MCF 10A (cell line): ENCODE results near the gene MAST2. TPM values are rescaled to one million over a fixed set of nuclear protein-coding genes. Genes with fewer than 3 reads are reported as not detected.
"Not testable (repeated sequence)": the region's sequence is repeated elsewhere in the genome, so short reads cannot be mapped to it uniquely, and the experiment has no call there.

Source experiments
- BruUV-seq: library from RNA; stranded (reverse); fragments of 400-500 nt; replicated peaks from 2 replicates; lab custom pipeline; 2021; lab: Mats Ljungman, UMichigan
- CTCF ChIA-PET: fragments of 300-600 bp; sonication (Branson Sonifier 250); formaldehyde crosslinking; extraction: SDS; loops from one replicate; lab custom pipeline; 2021; ENCODE audit warnings: antibody characterized with exemption, inconsistent platforms; lab: Yijun Ruan, JAX
- POLR2A ChIA-PET: fragments of 300-600, 350-650 bp; sonication (Branson Sonifier 250); formaldehyde crosslinking; extraction: SDS; loops from one replicate; lab custom pipeline; 2020; ENCODE audit warnings: antibody characterized with exemption, inconsistent platforms; lab: Yijun Ruan, JAX
- DNase-seq: peaks from one replicate; pipeline ENCODE4 v3.0.0-alpha.2; 2018; ENCODE audit not compliant: unreplicated experiment
- H3K27ac Mint-ChIP-seq: one replicate; pipeline ENCODE4 v1.8.0; 2022; ENCODE audit warnings: mild to moderate bottlenecking, low read depth, mixed read lengths; ENCODE audit not compliant: unreplicated experiment
- H3K27me3 Mint-ChIP-seq: one replicate; pipeline ENCODE4 v1.8.0; 2022; ENCODE audit warnings: mixed read lengths; ENCODE audit not compliant: insufficient read depth, unreplicated experiment
- H3K36me3 Mint-ChIP-seq: one replicate; pipeline ENCODE4 v1.8.0; 2022; ENCODE audit warnings: mild to moderate bottlenecking, moderate library complexity, mixed read lengths; ENCODE audit not compliant: insufficient read depth, unreplicated experiment
- H3K4me1 Mint-ChIP-seq: one replicate; pipeline ENCODE4 v1.8.0; 2022; ENCODE audit warnings: mixed read lengths; ENCODE audit not compliant: insufficient read depth, unreplicated experiment
- H3K4me3 Mint-ChIP-seq: one replicate; pipeline ENCODE4 v1.8.0; 2022; ENCODE audit warnings: mild to moderate bottlenecking, moderate library complexity, mixed read lengths; ENCODE audit not compliant: unreplicated experiment
- H3K9me3 Mint-ChIP-seq: one replicate; pipeline ENCODE4 v1.8.0; 2022; ENCODE audit warnings: mixed read lengths; ENCODE audit not compliant: unreplicated experiment
- intact Hi-C: fragments of 100-400 bp; cut with micrococcal nuclease; formaldehyde crosslinking; loops from 2 replicates; pipeline ENCODE4 v1.14.1; 2022
- total RNA-seq: library from RNA; stranded (reverse); gene quantifications from 2 replicates; pipeline ENCODE4 v1.2.3, GENCODE V29; 2022
- TF ChIP-seq, protein P1 (sequence below): fragments of 200-600 bp; IDR thresholded peaks from one replicate; pipeline ENCODE4 v1.8.0; 2022; ENCODE audit warnings: antibody characterized with exemption, mild to moderate bottlenecking; ENCODE audit not compliant: unreplicated experiment

The MAST2 gene
- total RNA-seq, 1 experiment from 2014 or later, result 33.3 TPM

DNA sequence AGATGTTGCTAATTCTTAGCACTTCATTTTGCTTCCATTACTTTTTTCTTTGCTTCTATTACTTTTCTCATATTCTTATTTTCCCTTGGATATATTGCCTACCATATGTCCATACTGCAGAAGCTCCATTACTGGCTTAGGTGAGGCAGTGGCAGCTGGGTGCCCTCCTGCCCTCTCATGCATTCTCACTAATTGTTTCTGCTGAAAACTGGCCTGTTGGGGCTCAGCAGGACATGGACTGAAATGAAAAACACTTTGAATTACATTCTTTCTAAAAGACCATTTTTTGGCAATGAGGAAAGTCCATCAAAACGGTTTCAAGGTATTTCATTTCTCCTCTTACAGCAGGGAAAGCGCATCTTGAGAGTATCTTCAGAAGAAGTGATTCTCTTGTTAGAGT, 122.9 kb downstream of the MAST2 start:
- ChIA-PET POLR2A (no interaction called here), CTCF (interaction anchor here (1.0 kb wide), 1 partner anchor 12 kb away, joined by 3 read pairs; no protein-coding TSS in a partner anchor)
- BruUV-seq, result no TSS peak
- intact Hi-C loops, result no loop called here
- Mint-ChIP-seq H3K4me3 (no peak overlapping the region), H3K36me3 (no peaks in the 10 kb centered on the region), H3K27ac (no peak overlapping the region), H3K27me3 (no peaks in the 10 kb centered on the region), H3K4me1 (peaks cover 8% of the 10 kb centered on the region), H3K9me3 (no peaks in the 10 kb centered on the region)
- DNase-seq, result no peak
- TF ChIP-seq, protein P1, sequence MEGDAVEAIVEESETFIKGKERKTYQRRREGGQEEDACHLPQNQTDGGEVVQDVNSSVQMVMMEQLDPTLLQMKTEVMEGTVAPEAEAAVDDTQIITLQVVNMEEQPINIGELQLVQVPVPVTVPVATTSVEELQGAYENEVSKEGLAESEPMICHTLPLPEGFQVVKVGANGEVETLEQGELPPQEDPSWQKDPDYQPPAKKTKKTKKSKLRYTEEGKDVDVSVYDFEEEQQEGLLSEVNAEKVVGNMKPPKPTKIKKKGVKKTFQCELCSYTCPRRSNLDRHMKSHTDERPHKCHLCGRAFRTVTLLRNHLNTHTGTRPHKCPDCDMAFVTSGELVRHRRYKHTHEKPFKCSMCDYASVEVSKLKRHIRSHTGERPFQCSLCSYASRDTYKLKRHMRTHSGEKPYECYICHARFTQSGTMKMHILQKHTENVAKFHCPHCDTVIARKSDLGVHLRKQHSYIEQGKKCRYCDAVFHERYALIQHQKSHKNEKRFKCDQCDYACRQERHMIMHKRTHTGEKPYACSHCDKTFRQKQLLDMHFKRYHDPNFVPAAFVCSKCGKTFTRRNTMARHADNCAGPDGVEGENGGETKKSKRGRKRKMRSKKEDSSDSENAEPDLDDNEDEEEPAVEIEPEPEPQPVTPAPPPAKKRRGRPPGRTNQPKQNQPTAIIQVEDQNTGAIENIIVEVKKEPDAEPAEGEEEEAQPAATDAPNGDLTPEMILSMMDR, result no peak

DNA sequence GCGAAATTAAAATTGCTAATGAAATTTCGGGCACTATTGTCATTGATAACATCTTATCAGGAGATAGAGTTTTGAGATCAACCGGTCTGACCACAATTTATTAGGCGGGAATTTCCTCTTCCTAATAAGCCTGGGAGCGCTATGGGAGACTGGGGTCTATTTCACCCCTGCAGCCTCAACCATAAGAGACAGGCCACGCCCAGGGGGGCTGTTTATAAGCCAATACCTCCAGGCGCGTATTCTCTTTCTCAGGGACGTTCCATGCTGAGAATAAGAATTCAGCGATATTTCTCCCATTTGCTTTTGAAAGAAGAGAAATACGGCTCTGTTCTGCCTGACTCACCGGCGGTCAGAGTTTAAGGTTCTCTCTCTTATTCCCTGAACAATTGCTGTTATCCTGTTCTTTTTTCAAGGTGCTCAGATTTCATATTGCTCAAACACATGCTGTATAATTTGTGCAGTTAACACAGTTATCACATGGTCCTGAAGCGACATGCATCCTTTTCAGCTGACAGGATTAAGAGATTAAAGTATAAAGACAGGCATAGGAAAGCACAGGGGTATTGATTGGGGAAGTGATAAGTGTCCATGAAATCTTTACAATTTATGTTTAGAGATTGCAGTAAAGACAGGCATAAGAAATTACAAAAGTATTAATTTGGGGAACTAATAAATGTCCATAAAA, 124.0 kb downstream of the MAST2 start:
- not testable (repeated sequence) for H3K36me3 Mint-ChIP-seq, H3K27me3 Mint-ChIP-seq

DNA sequence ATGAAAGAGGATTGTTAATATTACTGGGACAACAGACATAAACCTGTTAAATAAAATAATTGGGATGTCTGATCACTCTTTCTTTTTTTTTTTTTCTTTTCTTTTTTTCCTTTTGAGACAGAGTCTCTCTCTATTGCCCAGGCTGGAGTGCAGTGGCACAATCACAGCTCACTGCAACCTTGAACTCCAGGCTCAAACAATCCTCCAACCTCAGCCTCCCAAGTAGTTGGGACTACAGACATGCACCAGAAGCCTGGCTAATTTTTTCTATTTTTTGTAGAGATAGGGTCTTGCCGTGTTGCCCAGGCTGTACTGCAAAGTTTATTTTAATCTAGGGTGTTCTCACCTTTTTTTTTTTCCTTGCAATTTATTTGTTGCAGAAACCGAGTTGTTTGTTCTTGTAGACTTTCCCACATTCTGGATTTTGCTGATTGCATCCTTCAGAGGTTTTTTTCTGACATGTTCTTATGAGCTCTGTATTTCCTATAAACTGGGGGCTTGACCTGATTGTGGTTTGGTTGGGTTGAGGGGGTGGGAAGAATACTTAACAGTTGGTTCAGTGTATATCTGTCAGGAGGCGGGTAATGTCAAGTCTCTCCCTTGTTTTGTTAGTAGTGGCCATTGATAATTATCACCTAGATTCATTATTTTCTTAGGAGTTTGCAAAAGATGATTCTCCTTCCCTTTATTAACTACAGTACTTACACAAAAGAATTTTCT, 125.2 kb downstream of the MAST2 start:
- CTCF ChIA-PET, result interaction anchor here (0.7 kb wide), 3 partner anchors 10 to 1086 kb away, joined by 3 to 4 read pairs (median 3); partner anchors contain the start of gene PTCH2
- Mint-ChIP-seq H3K27me3 (no peaks in the 10 kb centered on the region), H3K4me3 (no peak overlapping the region), H3K9me3 (no peaks in the 10 kb centered on the region), H3K27ac (no peak overlapping the region), H3K36me3 (no peaks in the 10 kb centered on the region), H3K4me1 (peaks cover 8% of the 10 kb centered on the region)
- no TSS peak for BruUV-seq
- TF ChIP-seq, protein P1, result no peak
- intact Hi-C loops, result no loop called here
- no peak for DNase-seq
- POLR2A ChIA-PET, result interaction anchor here (1.3 kb wide), 1 partner anchor 9 kb away, joined by 3 read pairs; no protein-coding TSS in a partner anchor

More for the DNA sequence above, 124.0 kb downstream of the MAST2 start:
- H3K4me1 Mint-ChIP-seq, intact Hi-C loops, H3K27ac Mint-ChIP-seq, BruUV-seq, DNase-seq, H3K4me3 Mint-ChIP-seq, H3K9me3 Mint-ChIP-seq: not testable (repeated sequence)
- ChIA-PET CTCF (interaction anchor here (0.6 kb wide), 1 partner anchor 20 kb away, joined by 4 read pairs; no protein-coding TSS in a partner anchor), POLR2A (interaction anchor here (0.6 to 1.3 kb wide), 2 partner anchors 10 to 610 kb away, joined by 3 read pairs; no protein-coding TSS in a partner anchor)

DNA sequence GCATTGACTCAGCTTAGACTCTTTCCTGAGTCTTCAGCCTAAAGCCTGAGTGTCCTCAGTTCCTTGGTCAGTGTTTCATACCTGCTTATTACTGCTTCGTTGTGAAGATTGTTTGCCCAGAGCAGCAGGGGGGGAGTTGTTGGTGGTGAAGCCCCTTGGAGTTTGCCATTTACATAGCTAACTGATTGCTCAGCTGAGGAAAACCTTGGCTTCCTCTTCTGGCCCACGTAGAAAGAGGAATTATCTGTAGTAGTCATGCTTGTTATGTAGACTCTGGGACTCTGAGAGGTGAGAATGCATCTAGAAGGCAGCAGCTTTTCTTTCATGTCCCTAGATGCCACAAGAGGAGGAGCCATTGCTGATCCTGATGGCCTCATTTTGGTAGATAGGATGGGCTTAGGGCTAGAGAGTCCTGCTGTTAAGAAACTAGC, 125.9 kb downstream of the MAST2 start:
- POLR2A ChIA-PET, result interaction anchor here (0.7 kb wide), 1 partner anchor 50 kb away, joined by 4 read pairs; no protein-coding TSS in a partner anchor
- H3K4me3 Mint-ChIP-seq, result no peak overlapping the region

More for the DNA sequence above, 125.9 kb downstream of the MAST2 start:
- intact Hi-C loops, result no loop called here
- CTCF ChIA-PET, result interaction anchor here (0.7 kb wide), 3 partner anchors 11 to 1086 kb away, joined by 3 to 4 read pairs (median 3); partner anchors contain the start of gene PTCH2
- Mint-ChIP-seq H3K27ac (no peak overlapping the region), H3K27me3 (no peaks in the 10 kb centered on the region), H3K36me3 (no peaks in the 10 kb centered on the region), H3K4me1 (peaks cover 8% of the 10 kb centered on the region), H3K9me3 (no peaks in the 10 kb centered on the region)
- peak; percentile 5 for DNase-seq
- no TSS peak for BruUV-seq
- TF ChIP-seq, protein P1, result no peak
